OCI-LY7 (cell line): ENCODE measurements around the gene SPNS1.

ENCODE experiments used
- CTCF ChIP-seq: fragments of 200-600 bp; sonication (generic); conservative IDR thresholded peaks from 2 replicates; pipeline ENCODE4 v1.5.1; 2014; ENCODE audit warnings: mild to moderate bottlenecking, antibody characterized with exemption, low read length, moderate library complexity, mixed read lengths
- EZH2phosphoT487 ChIP-seq: fragments of 200-600 bp; sonication (generic); IDR thresholded peaks from 2 replicates; pipeline ENCODE4 v1.6.1; 2018; ENCODE audit warnings: low read depth, borderline replicate concordance, mild to moderate bottlenecking, mixed run types, antibody characterized with exemption, low read length, moderate library complexity, mixed read lengths

GRCh38 chr16:28950648-28951409 lies 23.7 kb upstream of the SPNS1 start, which contains the start of gene NFATC2IP:
- TF ChIP-seq CTCF (no peak), EZH2phosphoT487 (no peak)
